Activated T-helper 1 cell treated with anti-CD3 and anti-CD28 coated beads, Interleukin-2, amount 50 U/mL, for 16 hours (primary cell): ENCODE results near the gene NRP2.

Source experiments
- DNase-seq, 2 donors: peaks; one replicate each; pipeline ENCODE4 v3.0.0-alpha.2; 2020; ENCODE audit warnings: low read depth in 1 of 2, low spot score in 1 of 2

NRP2 gene

DNA sequence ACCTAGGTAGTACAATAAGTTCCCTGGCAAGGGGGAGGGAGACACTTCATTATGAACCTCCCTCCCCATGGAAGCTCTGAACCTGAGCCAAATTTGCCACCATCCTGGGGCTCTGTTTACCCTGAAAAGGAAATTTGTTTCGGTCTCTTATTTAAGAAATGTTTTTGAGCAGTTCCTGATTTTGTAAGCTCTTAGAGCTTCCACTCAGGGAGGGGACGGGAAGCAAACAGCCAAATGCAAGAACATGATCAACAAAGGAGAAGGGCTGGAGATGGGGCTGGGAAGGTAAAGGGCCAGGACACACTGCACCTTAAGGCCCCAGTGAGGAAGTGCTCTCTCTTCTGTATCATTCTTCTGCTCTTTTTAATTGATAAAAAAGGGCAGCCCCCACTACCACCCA is 117.9 kb downstream of the NRP2 start:
- DNase-seq: no peak

GRCh38 chr2:205800773-205801172 is 118.5 kb downstream of the NRP2 start:
- no peak for DNase-seq

DNA sequence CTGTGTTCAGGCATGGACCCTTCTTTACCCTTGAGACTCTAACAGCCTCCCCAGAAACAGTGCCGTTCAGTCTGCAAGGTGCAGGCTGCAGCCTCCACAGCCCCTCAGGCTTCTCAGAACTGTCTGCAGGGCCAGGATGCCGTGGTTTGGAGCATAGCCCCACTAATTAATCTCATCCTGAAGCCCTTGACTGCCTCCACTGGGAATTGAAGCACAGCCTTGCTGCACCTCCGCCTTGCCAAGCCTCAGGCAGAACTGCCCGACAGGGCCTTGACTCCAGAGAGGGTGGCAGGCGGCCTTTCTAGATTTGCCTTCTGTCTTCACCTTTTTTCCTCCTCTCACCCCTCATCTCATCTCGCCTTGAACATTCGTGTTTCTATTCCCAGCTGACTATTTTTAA is 119.8 kb downstream of the NRP2 start:
- no peak for DNase-seq

DNA sequence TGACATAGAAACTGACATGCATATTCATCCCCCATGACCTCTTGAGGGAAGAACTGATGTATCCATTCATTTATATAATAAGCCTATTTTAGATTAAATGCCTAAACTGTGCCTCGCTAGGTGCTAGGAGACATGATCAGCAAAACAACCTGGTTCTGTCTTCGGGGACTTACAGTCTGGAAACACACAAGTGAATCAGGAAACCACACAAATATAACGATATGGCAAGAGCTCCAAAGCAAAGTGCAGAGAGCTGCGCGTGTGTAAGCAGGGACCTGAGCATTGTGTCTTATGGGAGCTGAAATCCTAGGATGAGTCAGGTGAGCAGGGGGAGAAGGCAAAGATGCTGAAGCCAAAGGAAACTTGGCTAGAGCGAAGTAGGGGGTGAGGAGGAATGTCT is 120.6 kb downstream of the NRP2 start:
- DNase-seq: no peak

- DNase-seq: no peak
These were observed 121.2 kb downstream of the NRP2 start for GRCh38 chr2:205803500-205803899.

DNA sequence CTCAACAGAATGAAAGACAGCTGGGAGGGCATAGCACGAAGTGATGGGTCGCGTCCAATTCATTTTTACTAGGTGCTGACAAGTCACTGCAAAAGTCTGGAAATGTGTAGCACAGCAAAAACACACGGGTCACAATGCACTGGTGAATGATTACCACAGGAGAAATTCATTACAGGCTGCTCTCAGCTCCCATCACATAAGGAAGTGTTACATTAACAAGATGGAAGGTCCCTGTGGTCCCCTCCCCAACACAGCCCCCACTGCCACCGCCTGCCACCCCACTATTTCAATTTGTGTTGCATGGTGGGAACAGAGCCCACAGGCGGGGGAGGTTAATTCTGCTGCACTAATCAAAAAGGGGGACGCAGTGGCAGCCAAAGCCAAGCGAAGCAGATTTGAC is 122.8 kb downstream of the NRP2 start:
- DNase-seq: no peak

DNA sequence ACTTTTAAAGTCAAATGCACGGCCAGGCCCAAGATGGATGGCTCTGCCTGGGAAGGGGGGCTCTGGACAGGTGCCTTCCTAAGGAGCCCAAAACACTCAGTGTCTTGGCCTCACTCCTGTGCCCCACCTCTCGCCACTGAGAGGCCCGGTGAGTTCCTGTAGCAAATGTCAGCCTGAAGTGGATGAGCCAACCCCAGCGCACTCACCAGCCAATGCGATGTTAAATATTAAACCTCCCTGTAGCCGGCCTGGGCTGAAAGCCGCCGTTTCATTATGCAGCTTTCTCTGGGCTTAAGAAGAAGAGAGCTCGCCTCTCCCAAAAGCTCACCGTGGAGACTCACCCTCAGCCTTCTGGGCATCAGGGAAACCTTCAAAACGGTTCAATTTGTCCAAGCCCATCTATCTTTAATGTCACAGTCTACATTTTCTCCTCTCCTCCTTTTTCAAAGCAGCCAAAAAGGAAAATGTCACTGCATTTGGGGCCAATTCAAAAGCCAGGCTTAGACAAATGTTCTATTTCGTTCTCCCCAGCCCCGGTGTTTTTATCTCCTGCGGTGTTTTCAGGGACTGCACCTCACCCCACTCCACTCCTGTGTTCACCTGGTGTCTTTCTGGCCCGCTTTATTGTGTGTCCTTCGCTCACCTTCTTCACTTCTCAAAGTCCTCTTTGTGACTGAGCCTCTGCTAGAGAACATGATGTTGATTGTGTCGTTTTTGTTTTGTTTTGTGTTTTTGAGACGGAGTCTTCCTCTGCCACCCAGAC is 124.0 kb downstream of the NRP2 start:
- DNase-seq: no peak

DNA sequence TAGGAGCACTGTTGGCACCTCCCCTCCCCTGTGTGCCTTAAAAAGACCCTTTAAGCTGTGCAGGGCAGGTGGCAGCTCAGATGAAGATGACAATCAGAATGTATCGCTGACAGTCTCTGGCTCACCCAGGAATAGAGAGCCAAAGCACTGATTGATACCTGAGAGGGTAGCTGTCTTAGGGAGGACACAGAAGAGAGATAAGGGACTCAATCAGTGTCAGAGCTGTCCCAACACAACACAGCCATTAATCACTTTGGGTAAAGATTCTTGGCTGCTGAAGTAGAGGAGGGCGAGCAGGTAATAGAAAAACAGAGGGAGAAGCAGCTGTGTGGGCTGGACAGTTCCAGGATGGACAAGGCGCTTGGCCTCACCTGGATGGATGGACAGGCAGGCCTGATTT is 124.9 kb downstream of the NRP2 start:
- DNase-seq: no peak

DNA sequence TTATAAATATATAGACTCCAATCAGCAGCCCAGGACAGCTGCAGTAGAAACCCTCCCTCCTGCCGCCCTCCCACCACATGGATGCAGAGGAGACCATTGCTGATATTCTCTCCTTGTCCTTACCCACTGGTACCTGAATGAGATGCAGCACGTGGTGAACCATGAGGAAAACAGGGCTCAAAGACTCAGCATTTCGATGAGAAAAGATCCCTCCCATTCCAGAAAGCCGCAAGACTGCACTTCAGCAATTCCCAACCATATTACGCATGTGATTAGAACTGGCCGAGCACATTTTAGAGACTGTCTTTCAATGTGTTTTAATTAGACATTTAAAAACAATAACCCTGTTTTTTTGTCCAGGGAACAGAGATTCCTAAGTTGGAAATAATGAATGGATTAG is 125.5 kb downstream of the NRP2 start:
- DNase-seq: no peak

DNA sequence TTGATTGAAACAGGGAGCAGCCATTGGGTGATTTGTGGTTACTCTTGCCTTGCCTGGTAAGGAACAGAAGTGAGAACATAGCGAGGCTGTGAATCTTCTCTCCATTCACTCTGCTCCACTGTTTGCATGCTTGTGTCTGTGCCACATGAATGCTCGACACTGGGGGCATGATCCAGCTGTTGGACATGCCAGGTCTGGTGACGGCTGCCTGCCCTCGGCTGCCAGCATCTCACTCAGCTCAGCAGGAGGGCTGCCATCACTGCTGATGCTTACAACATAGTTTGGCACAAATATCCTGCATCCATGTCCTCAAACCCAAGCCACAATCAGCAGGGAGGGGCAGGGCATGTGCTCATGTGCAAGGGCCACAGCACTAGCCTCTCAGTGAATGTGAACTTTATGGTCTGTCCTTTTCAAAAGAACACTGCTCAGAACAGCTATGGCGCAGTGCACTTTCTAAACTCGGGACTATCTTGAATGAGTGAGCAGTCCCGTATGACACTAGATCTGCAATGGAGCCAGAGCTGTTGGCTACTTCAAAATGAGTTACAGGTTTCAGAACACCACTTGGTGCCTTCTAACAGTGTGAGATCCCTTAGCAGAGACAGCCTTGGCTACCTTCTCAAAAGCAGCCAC is 126.3 kb downstream of the NRP2 start:
- no peak for DNase-seq

DNA sequence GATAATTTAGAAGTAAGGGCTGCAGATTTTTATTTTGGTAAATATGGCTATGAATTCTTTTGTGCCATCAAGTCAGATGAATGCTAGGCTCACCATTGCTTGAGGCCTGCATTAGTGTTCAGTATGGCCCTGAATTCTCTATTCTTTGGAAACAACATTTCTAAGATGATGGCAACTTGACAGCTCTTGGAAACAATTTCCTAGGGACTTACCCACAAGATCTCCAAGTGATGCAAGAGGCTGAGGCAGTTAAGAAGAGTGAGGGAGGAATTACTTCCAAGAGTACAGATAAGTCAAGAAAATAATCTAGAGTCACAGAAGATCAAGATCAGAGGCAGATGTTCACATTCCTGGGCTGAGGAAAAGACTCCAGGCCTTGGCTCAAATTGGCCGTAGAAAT is 129.1 kb downstream of the NRP2 start:
- no peak for DNase-seq

- DNase-seq: no peak
These were observed 131.7 kb downstream of the NRP2 start for GRCh38 chr2:205814039-205814364.

DNA sequence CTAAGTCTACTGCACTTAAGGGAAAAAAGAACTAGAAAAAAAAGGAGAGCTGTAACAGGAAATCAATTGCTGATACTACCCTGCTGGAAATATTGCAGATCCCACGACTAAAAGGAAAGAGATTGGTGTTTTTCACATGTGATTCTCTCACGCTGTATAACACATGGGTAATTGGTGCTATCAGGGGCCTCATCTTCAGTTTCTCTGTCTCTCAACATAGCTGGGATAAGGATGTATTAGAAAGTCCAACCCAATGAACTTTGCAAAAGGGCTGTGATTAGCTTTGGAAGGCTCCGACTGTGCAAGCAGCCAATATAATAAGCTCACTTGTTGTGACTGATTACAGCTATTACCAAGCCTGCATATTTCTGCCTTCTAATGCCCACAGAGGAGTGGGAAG is 133.4 kb downstream of the NRP2 start:
- DNase-seq: no peak

GRCh38 chr2:205816268-205816667 is 134.0 kb downstream of the NRP2 start:
- no peak for DNase-seq

DNA sequence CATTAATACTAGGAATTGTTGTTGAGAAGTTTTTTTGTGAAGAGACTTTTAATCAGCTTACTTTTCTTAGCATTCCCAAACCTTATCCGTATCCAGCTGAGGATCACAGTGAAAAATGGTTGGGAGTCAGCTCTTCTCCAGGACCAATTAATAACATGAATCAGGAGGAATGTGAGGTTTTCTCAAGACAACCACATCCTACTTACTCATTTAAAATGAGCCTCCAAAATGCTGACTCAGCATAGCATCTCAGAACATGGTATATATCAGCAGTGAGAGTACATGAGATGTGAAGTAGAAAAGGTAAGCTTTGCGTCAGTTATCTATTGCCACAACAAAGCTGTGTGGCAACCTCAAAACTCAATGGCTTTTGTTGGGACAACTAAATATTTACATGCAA is 140.3 kb downstream of the NRP2 start:
- DNase-seq: no peak

GRCh38 chr2:205827809-205828365 is 145.6 kb downstream of the NRP2 start:
- DNase-seq: no peak

- DNase-seq: no peak
These were observed 151.6 kb downstream of the NRP2 start for GRCh38 chr2:205833864-205834263.

- DNase-seq: no peak
These were observed 152.5 kb downstream of the NRP2 start for GRCh38 chr2:205834796-205835195.

DNA sequence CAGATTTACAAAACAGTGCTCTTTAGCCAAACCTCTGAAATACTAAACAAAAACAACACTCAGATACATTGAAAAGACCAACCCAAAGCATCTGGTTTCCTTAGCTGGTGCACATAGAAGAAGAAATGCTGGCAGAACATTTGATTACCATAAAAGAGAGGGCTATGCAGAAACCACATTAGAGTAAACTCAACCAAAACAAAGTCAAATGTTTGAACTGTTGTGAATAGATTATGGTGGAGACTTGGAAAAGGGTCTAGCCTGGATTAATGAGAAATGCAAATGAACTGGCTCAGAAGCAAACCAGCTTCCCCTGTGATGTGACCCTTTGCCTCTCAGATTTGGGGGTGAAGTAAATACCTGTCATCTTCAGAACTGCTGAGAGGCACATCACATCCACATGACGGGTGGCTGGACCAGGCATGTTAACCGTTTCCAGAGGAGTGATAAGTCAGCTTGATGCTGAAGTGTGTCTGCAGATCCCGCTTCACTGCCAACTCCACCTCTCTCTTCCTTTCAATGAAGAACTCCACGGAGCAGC is 153.0 kb downstream of the NRP2 start:
- DNase-seq: no peak

DNA sequence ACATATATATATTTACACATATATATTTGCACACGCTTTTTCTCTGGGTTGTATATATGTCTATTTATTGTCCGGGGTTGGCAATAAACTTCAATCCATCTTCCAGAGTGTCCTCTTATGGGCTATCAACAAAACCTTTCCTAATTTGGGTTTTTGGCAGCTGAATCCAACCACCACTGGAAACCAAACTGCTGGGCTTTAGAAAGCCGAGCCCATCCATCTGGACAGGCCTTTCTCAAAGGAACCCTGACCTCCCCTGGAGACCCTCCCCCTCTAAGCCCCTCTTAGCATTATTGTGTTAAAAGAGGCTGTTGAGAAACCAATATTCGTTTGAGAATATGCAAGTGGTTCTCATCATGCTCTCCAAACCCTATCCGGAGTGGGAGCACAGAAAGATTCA is 153.6 kb downstream of the NRP2 start:
- no peak for DNase-seq

GRCh38 chr2:205836477-205837221 is 154.3 kb downstream of the NRP2 start:
- DNase-seq: no peak

DNA sequence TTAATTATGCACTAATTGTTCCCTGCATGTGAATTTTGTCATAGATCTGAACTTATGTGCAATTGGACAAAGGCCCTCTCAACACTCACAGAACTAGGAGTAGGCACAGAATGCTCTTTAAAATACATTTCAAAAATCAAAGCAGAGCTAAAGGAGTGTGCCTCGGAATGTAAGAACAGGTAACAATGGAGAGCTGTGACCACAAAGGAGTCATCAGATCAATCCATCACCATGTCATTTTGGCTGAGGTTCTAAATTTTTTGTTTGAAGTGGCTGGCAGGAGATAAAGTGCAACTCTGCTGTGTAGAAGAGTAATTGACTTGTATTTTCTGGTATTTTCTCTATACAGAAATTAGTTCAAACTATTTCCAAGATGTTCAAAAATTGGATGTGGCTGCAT is 155.4 kb downstream of the NRP2 start:
- DNase-seq: no peak
